HG03045 (cell line): ENCODE measurements around the gene NCOA3.
"Not testable (repeated sequence)": the region's sequence is repeated elsewhere in the genome, so short reads cannot be mapped to it uniquely, and the experiment has no call there.

Experiments
- ATAC-seq: cut with Tn5 transposase; IDR thresholded peaks from one replicate; pipeline ENCODE4 v1.9.1; 2021; ENCODE audit warnings: mild to moderate bottlenecking, moderate library complexity; ENCODE audit not compliant: unreplicated experiment

The NCOA3 gene

GRCh38 chr20:47559141-47559540, 57.5 kb downstream of the NCOA3 start:
- no peak for ATAC-seq

GRCh38 chr20:47561180-47561579, 59.5 kb downstream of the NCOA3 start:
- ATAC-seq, result no peak

GRCh38 chr20:47561603-47562583, 60.2 kb downstream of the NCOA3 start:
- ATAC-seq, result no peak

GRCh38 chr20:47566269-47566668, 64.6 kb downstream of the NCOA3 start:
- no peak for ATAC-seq

GRCh38 chr20:47568019-47568418, 66.3 kb downstream of the NCOA3 start:
- ATAC-seq, result no peak

- ATAC-seq, result no peak
These were observed 67.2 kb downstream of the NCOA3 start for GRCh38 chr20:47568837-47569410.

- ATAC-seq, result no peak
These were observed 69.7 kb downstream of the NCOA3 start for GRCh38 chr20:47571426-47571825.

GRCh38 chr20:47572105-47572729, 70.5 kb downstream of the NCOA3 start:
- ATAC-seq, result no peak

- no peak for ATAC-seq
These were observed 71.9 kb downstream of the NCOA3 start for GRCh38 chr20:47573559-47573958.

GRCh38 chr20:47574616-47575364, 73.1 kb downstream of the NCOA3 start:
- ATAC-seq, result no peak

- no peak for ATAC-seq
These were observed 74.9 kb downstream of the NCOA3 start for GRCh38 chr20:47576516-47577033.

GRCh38 chr20:47577314-47577713, 75.6 kb downstream of the NCOA3 start:
- ATAC-seq, result no peak

- no peak for ATAC-seq
These were observed 76.9 kb downstream of the NCOA3 start for GRCh38 chr20:47578543-47578942.

GRCh38 chr20:47580686-47581085, 79.0 kb downstream of the NCOA3 start:
- not testable (repeated sequence) for ATAC-seq

- no peak for ATAC-seq
These were observed 79.4 kb downstream of the NCOA3 start for GRCh38 chr20:47581090-47581489.

GRCh38 chr20:47583551-47583950, 81.9 kb downstream of the NCOA3 start:
- no peak for ATAC-seq

GRCh38 chr20:47585087-47585747, 83.5 kb downstream of the NCOA3 start:
- no peak for ATAC-seq

- ATAC-seq, result no peak
These were observed 85.1 kb downstream of the NCOA3 start for GRCh38 chr20:47586649-47587294.

GRCh38 chr20:47588158-47588557, 86.5 kb downstream of the NCOA3 start:
- ATAC-seq, result no peak

- no peak for ATAC-seq
These were observed 89.5 kb downstream of the NCOA3 start for GRCh38 chr20:47591231-47591630.
